ENCODE results near the gene RNF5.

GRCh38 chr6:32177788-32178546, at the start of gene RNF5:
- no peak for TF ChIP-seq EZH2 (IDR thresholded peaks at IDR 0.05; ENCODE audit: insufficient read depth, poor library complexity, severe bottlenecking)
- no peak for TF ChIP-seq EZH2phosphoT487 (IDR thresholded peaks at IDR 0.05; ENCODE audit: insufficient read depth, low read depth)
